ENCODE data around the gene PEG3.

Gene PEG3

DNA sequence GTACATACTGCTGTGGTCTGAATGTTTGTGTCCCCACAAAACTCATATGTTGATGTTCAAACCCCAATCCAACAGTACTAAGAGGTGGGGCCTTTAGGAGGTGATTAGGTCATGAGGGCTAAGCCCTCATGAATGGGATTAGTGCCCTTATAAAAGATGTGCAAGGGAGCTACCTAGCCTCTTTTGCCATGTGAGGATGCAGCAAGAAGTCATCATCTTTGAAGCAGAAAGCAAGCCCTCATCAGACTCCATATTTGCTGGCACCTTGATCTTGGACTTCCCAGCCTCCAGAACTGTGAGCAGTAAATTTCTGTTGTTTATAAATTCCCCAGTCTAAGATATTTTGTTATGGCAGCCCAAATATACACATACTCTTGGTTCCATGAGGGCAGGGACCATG, 33.9 kb downstream of the PEG3 start:
- no peak for DNase-seq
